ENCODE data around the gene SAYSD1.

The SAYSD1 gene

DNA sequence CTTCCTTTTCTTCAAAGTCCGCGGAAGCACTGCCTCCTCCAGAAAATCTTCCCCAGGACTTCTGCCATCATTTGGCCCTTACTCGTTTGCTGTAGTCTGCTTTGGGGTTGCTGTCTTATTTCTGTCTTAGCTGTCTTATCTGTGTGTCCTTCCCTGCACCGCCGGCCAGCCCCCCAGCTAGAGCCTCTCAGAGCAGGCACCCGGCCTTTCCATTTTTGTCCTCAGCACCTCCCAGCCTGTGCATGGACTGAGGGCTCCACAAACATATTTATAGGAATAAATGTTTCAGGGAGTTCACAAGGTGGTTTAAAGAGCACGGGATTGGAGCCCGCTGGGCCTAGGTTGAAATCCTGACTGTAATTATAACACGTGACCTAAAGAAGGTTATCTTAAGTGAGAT is 58.3 kb downstream of the SAYSD1 start:
- Histone ChIP-seq H3K9me2 (replicated peaks; ENCODE audit: insufficient read depth, low read length) (no peaks in the 10 kb centered on the region), H3K79me2 (ENCODE audit: insufficient read depth, low read length) (no peaks in the 10 kb centered on the region), H3F3A (ENCODE audit: insufficient read depth) (no peaks in the 10 kb centered on the region), H3K27me3 (ENCODE audit: low read length) (no peaks in the 10 kb centered on the region), H2AFZ (ENCODE audit: low read depth, low read length, severe bottlenecking) (no peak overlapping the region), H3K4me3 (ENCODE audit: insufficient read depth, low read length, poor library complexity, severe bottlenecking) (no peak overlapping the region), H4K20me1 (ENCODE audit: low read depth, low read length) (no peaks in the 10 kb centered on the region), H3K4me2 (ENCODE audit: low read depth, low read length, poor library complexity, severe bottlenecking) (no peak overlapping the region), H3K9ac (ENCODE audit: low read length) (no peak overlapping the region), H3K36me3 (ENCODE audit: low read length) (no peaks in the 10 kb centered on the region), H3K9me3 (ENCODE audit: insufficient read depth, low read length) (no peaks in the 10 kb centered on the region), H3K27ac (ENCODE audit: low read depth, low read length) (no peak overlapping the region)
- TF ChIP-seq EZH2phosphoT487 (conservative IDR thresholded peaks at IDR 0.05; ENCODE audit: low read length), result no peak
- no peak for TF ChIP-seq CTCF (IDR thresholded peaks at IDR 0.05; ENCODE audit: insufficient read depth, low read length, poor library complexity, severe bottlenecking)

DNA sequence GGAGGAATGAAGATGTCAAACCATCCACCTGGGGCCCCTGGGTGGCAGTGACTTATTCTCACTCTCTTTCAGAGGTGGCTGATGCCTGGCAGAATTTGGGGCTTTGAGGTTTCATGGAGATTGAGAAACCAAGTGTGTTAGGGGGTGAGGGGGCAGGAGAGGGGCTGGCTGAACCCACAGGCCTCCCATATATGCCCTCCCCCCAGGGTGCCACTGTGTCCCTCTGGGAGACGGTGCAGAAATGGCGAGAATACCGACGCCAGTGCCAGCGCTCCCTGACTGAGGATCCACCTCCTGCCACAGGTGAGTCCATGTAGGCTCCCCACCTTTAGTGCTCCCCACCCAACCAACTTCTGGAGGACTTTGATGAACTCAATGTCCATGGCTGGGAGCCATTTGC is 58.8 kb downstream of the SAYSD1 start:
- no peaks in the 10 kb centered on the region for H3F3A ChIP-seq (ENCODE audit: insufficient read depth)
- H2AFZ ChIP-seq (ENCODE audit: low read depth, low read length, severe bottlenecking), result no peak overlapping the region
- no peaks in the 10 kb centered on the region for H4K20me1 ChIP-seq (ENCODE audit: low read depth, low read length)
- H3K9ac ChIP-seq (ENCODE audit: low read length), result no peak overlapping the region
- H3K9me3 ChIP-seq (ENCODE audit: insufficient read depth, low read length), result no peaks in the 10 kb centered on the region
- no peak for TF ChIP-seq EZH2phosphoT487 (conservative IDR thresholded peaks at IDR 0.05; ENCODE audit: low read length)
- no peak for TF ChIP-seq CTCF (IDR thresholded peaks at IDR 0.05; ENCODE audit: insufficient read depth, low read length, poor library complexity, severe bottlenecking)
- H3K27me3 ChIP-seq (ENCODE audit: low read length), result no peaks in the 10 kb centered on the region
- H3K9me2 ChIP-seq (replicated peaks; ENCODE audit: insufficient read depth, low read length), result no peaks in the 10 kb centered on the region
- no peak overlapping the region for H3K27ac ChIP-seq (ENCODE audit: low read depth, low read length)
- H3K4me3 ChIP-seq (ENCODE audit: insufficient read depth, low read length, poor library complexity, severe bottlenecking), result no peak overlapping the region
- no peak overlapping the region for H3K4me2 ChIP-seq (ENCODE audit: low read depth, low read length, poor library complexity, severe bottlenecking)
- H3K36me3 ChIP-seq (ENCODE audit: low read length), result no peaks in the 10 kb centered on the region
- H3K79me2 ChIP-seq (ENCODE audit: insufficient read depth, low read length), result no peaks in the 10 kb centered on the region

DNA sequence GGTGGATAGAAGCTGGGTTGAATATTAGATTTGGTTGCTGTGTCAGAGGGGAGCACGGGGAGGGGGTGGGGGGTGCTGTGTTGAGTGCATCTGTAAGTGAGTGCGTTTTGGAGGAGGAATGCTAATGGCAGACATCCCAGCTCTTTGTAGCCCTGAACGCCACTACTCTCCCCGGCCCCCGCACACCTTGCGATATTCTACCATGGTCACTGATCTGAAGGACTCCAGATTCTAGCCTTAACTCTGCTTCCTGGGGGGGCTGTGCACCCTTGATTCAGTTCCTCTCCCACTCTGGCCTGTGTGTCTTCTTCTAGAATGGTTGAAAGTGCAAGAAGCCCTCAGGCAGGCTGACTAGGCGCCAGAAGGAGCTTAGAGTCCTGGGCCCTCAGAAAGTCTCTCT is 59.3 kb downstream of the SAYSD1 start:
- Histone ChIP-seq H3K4me3 (ENCODE audit: insufficient read depth, low read length, poor library complexity, severe bottlenecking) (no peak overlapping the region), H3K27me3 (ENCODE audit: low read length) (no peaks in the 10 kb centered on the region), H3K9me2 (replicated peaks; ENCODE audit: insufficient read depth, low read length) (no peaks in the 10 kb centered on the region), H4K20me1 (ENCODE audit: low read depth, low read length) (no peaks in the 10 kb centered on the region), H3K4me2 (ENCODE audit: low read depth, low read length, poor library complexity, severe bottlenecking) (no peak overlapping the region), H2AFZ (ENCODE audit: low read depth, low read length, severe bottlenecking) (no peak overlapping the region), H3K36me3 (ENCODE audit: low read length) (no peaks in the 10 kb centered on the region), H3K9ac (ENCODE audit: low read length) (no peak overlapping the region), H3K9me3 (ENCODE audit: insufficient read depth, low read length) (no peaks in the 10 kb centered on the region), H3K79me2 (ENCODE audit: insufficient read depth, low read length) (no peaks in the 10 kb centered on the region), H3K27ac (ENCODE audit: low read depth, low read length) (no peak overlapping the region), H3F3A (ENCODE audit: insufficient read depth) (no peaks in the 10 kb centered on the region)
- TF ChIP-seq EZH2phosphoT487 (conservative IDR thresholded peaks at IDR 0.05; ENCODE audit: low read length), result no peak
- TF ChIP-seq CTCF (IDR thresholded peaks at IDR 0.05; ENCODE audit: insufficient read depth, low read length, poor library complexity, severe bottlenecking), result no peak
